GM23338 (cell line): ENCODE results near the gene FKBP6. TPM values are rescaled to one million over a fixed set of nuclear protein-coding genes. Genes with fewer than 3 reads are reported as not detected.
A peak's percentile ranks its signal among the peaks of the same experiment; 100 is the strongest.

Source experiments
- ATAC-seq: fragments of 200-7000 bp; cut with Tn5 transposase; 3 replicates; pipeline ENCODE4 v1.9.1; 2020
- DNase-seq: peaks from one replicate; pipeline ENCODE4 v3.0.0-alpha.2; 2015; ENCODE audit warnings: low spot score
- H2AFZ ChIP-seq: fragments of 200-600 bp; sonication (generic); 2 replicates; pipeline ENCODE4 v1.8.0; 2016; ENCODE audit warnings: antibody characterized with exemption, mild to moderate bottlenecking, moderate library complexity
- H3F3A ChIP-seq: fragments of 200-600 bp; sonication (generic); replicated peaks from 2 replicates; pipeline ENCODE4 v1.8.0; 2017; ENCODE audit warnings: antibody characterized with exemption, mixed run types, low read depth
- H3K27ac ChIP-seq: fragments of 200-600 bp; sonication (generic); 2 replicates; pipeline ENCODE4 v1.6.1; 2016; ENCODE audit warnings: low read depth
- H3K27me3 ChIP-seq: fragments of 200-600 bp; sonication (generic); 2 replicates; pipeline ENCODE4 v1.8.0; 2016; ENCODE audit warnings: mild to moderate bottlenecking, mixed run types, moderate library complexity; ENCODE audit not compliant: insufficient read depth
- H3K36me3 ChIP-seq: fragments of 200-600 bp; sonication (generic); 2 replicates; pipeline ENCODE4 v1.8.0; 2016; ENCODE audit warnings: mild to moderate bottlenecking; ENCODE audit not compliant: insufficient read depth
- H3K4me1 ChIP-seq: fragments of 200-600 bp; sonication (generic); 2 replicates; pipeline ENCODE4 v1.8.0; 2016; ENCODE audit warnings: mild to moderate bottlenecking, moderate library complexity; ENCODE audit not compliant: insufficient read depth
- H3K4me2 ChIP-seq: fragments of 200-600 bp; sonication (generic); 2 replicates; pipeline ENCODE4 v1.7.1; 2017; ENCODE audit warnings: mixed run types
- H3K4me3 ChIP-seq: fragments of 200-600 bp; sonication (generic); 2 replicates; pipeline ENCODE4 v1.6.1; 2016; ENCODE audit warnings: mixed run types
- H3K79me2 ChIP-seq: fragments of 200-600 bp; sonication (generic); replicated peaks from 2 replicates; pipeline ENCODE4 v1.8.0; 2017; ENCODE audit warnings: mild to moderate bottlenecking; ENCODE audit not compliant: insufficient read depth
- H3K9me2 ChIP-seq: fragments of 200-600 bp; sonication (generic); 2 replicates; pipeline ENCODE4 v1.8.0; 2017; ENCODE audit not compliant: insufficient read depth
- H4K20me1 ChIP-seq: fragments of 200-600 bp; sonication (generic); replicated peaks from 2 replicates; pipeline ENCODE4 v1.8.0; 2017; ENCODE audit warnings: mild to moderate bottlenecking; ENCODE audit not compliant: insufficient read depth
- H3K27ac Mint-ChIP-seq: 2 replicates; pipeline ENCODE4 v1.8.0; 2020; ENCODE audit warnings: inconsistent platforms, mild to moderate bottlenecking, moderate library complexity, mixed read lengths
- H3K27me3 Mint-ChIP-seq: 3 replicates; pipeline ENCODE4 v1.8.0; 2022; ENCODE audit warnings: low read depth, mild to moderate bottlenecking, moderate library complexity, mixed read lengths, inconsistent platforms; ENCODE audit not compliant: insufficient read depth, poor library complexity
- H3K36me3 Mint-ChIP-seq: 3 replicates; pipeline ENCODE4 v1.8.0; 2021; ENCODE audit warnings: low read depth, mild to moderate bottlenecking, inconsistent platforms, moderate library complexity, mixed read lengths
- H3K4me1 Mint-ChIP-seq: 3 replicates; pipeline ENCODE4 v1.8.0; 2020; ENCODE audit warnings: mild to moderate bottlenecking, inconsistent platforms, mixed read lengths
- H3K4me3 Mint-ChIP-seq: 3 replicates; pipeline ENCODE4 v1.8.0; 2021; ENCODE audit warnings: moderate library complexity, mild to moderate bottlenecking, inconsistent platforms, mixed read lengths
- H3K9me3 Mint-ChIP-seq: 3 replicates; pipeline ENCODE4 v1.8.0; 2020; ENCODE audit warnings: moderate library complexity, mild to moderate bottlenecking, inconsistent platforms, mixed read lengths
- CREB1 ChIP-seq: fragments of 250-450 bp; sonication (Bioruptor Pico); IDR thresholded peaks from 2 replicates; pipeline ENCODE4 v1.5.0; 2020; ENCODE audit warnings: low read depth, mild to moderate bottlenecking, moderate library complexity
- CTCF ChIP-seq, 2 experiments: fragments of 200-600 bp in 1 of 2; sonication (generic) in 1 of 2; conservative IDR thresholded peaks; 2 replicates each; pipeline versions ENCODE4 v1.5.1 to v1.6.1; 2016 to 2017; ENCODE audit warnings: antibody characterized with exemption in 2 of 2, low read depth in 2 of 2, mild to moderate bottlenecking in 2 of 2, moderate library complexity in 1 of 2
- ETS1 ChIP-seq: IDR thresholded peaks from 2 replicates; pipeline ENCODE4 v1.6.1; 2016; ENCODE audit warnings: antibody characterized with exemption
- EZH2 ChIP-seq: fragments of 200-600 bp; sonication (generic); IDR thresholded peaks from one replicate; pipeline ENCODE4 v1.8.0; 2017; ENCODE audit warnings: antibody characterized with exemption, mild to moderate bottlenecking, low read depth; ENCODE audit not compliant: unreplicated experiment
- EZH2phosphoT487 ChIP-seq: fragments of 200-600 bp; sonication (generic); IDR thresholded peaks from one replicate; pipeline ENCODE4 v1.8.1; 2018; ENCODE audit warnings: antibody characterized with exemption; ENCODE audit not compliant: unreplicated experiment
- JUNB ChIP-seq: IDR thresholded peaks from one replicate; pipeline ENCODE4 v1.6.1; 2016; ENCODE audit warnings: antibody characterized with exemption; ENCODE audit not compliant: unreplicated experiment
- NANOG ChIP-seq: IDR thresholded peaks from 2 replicates; pipeline ENCODE4 v1.6.1; 2016; ENCODE audit warnings: antibody characterized with exemption, borderline replicate concordance
- POLR2AphosphoS5 ChIP-seq: IDR thresholded peaks from 2 replicates; pipeline ENCODE4 v1.6.1; 2016; ENCODE audit warnings: antibody characterized with exemption, low read depth
- REST ChIP-seq: IDR thresholded peaks from one replicate; pipeline ENCODE4 v1.6.1; 2018; ENCODE audit warnings: antibody characterized with exemption; ENCODE audit not compliant: unreplicated experiment
- STAT1 ChIP-seq: IDR thresholded peaks from one replicate; pipeline ENCODE4 v1.6.1; 2016; ENCODE audit warnings: antibody characterized with exemption; ENCODE audit not compliant: unreplicated experiment
- ZNF114 ChIP-seq: fragments of 250-450 bp; sonication (Bioruptor Pico); IDR thresholded peaks from 2 replicates; pipeline ENCODE4 v1.5.0; 2020; ENCODE audit warnings: mild to moderate bottlenecking, moderate library complexity
- ZNF331 ChIP-seq: fragments of 250-450 bp; sonication (Bioruptor Pico); IDR thresholded peaks from 2 replicates; pipeline ENCODE4 v1.5.0; 2020; ENCODE audit warnings: low read depth, mild to moderate bottlenecking, moderate library complexity
- polyA plus RNA-seq: library from polyadenylated mRNA; unstranded; fragments of >200 nt; fragmentation: Nextera tagmentation; extraction: Ambion mirVana; gene quantifications from 2 replicates; pipeline ENCODE4 v1.2.1, GENCODE V29; 2016
- total RNA-seq: library from RNA; depleted of rRNA; stranded (reverse); fragments of >200 nt; shearing (Covaris generic); gene quantifications from 2 replicates; pipeline ENCODE4 v1.2.3, GENCODE V29; 2014
- TF ChIP-seq, protein P1 (sequence below): fragments of 250-450 bp; sonication (Bioruptor Pico); IDR thresholded peaks from 2 replicates; pipeline ENCODE4 v1.5.0; 2020; ENCODE audit warnings: mild to moderate bottlenecking, moderate library complexity

The FKBP6 gene
- total and polyA plus RNA-seq, 2 experiments from 2014 or later: 0.15 TPM; not detected in 1

GRCh38 chr7:73350306-73351068, 22.5 kb downstream of the FKBP6 start:
- Mint-ChIP-seq H3K36me3 (peaks cover 3% of the 10 kb centered on the region; the same call in 2 of the 3 replicates), H3K27me3 (peaks cover 6% of the 10 kb centered on the region), H3K9me3 (peaks cover 8% of the 10 kb centered on the region), H3K4me1 (peaks cover 24% of the 10 kb centered on the region), H3K27ac (no peak overlapping the region), H3K4me3 (no peak overlapping the region)
- H3K27ac ChIP-seq: no peak overlapping the region
- H3F3A ChIP-seq: no peaks in the 10 kb centered on the region
- no peaks in the 10 kb centered on the region for H3K4me1 ChIP-seq
- DNase-seq: no peak
- H4K20me1 ChIP-seq: no peaks in the 10 kb centered on the region
- H2AFZ ChIP-seq: 0 out of 2 replicates have a peak overlapping the region, but pooled peaks have one; percentile 29
- no peaks in the 10 kb centered on the region for H3K9me2 ChIP-seq
- H3K4me3 ChIP-seq: no peak overlapping the region
- no peaks in the 10 kb centered on the region for H3K27me3 ChIP-seq
- no peaks in the 10 kb centered on the region for H3K79me2 ChIP-seq
- TF ChIP-seq ZNF331 (CRISPR knock-in tag): no peak
- TF ChIP-seq POLR2AphosphoS5: no peak
- TF ChIP-seq JUNB: no peak
- no peak for TF ChIP-seq EZH2
- TF ChIP-seq EZH2phosphoT487: no peak
- no peak for TF ChIP-seq STAT1
- TF ChIP-seq ZNF114: no peak
- TF ChIP-seq CTCF (conservative IDR thresholded peaks at IDR 0.05; ENCODE audit: low read depth in 2 of 2): no peak
- TF ChIP-seq, protein P1, sequence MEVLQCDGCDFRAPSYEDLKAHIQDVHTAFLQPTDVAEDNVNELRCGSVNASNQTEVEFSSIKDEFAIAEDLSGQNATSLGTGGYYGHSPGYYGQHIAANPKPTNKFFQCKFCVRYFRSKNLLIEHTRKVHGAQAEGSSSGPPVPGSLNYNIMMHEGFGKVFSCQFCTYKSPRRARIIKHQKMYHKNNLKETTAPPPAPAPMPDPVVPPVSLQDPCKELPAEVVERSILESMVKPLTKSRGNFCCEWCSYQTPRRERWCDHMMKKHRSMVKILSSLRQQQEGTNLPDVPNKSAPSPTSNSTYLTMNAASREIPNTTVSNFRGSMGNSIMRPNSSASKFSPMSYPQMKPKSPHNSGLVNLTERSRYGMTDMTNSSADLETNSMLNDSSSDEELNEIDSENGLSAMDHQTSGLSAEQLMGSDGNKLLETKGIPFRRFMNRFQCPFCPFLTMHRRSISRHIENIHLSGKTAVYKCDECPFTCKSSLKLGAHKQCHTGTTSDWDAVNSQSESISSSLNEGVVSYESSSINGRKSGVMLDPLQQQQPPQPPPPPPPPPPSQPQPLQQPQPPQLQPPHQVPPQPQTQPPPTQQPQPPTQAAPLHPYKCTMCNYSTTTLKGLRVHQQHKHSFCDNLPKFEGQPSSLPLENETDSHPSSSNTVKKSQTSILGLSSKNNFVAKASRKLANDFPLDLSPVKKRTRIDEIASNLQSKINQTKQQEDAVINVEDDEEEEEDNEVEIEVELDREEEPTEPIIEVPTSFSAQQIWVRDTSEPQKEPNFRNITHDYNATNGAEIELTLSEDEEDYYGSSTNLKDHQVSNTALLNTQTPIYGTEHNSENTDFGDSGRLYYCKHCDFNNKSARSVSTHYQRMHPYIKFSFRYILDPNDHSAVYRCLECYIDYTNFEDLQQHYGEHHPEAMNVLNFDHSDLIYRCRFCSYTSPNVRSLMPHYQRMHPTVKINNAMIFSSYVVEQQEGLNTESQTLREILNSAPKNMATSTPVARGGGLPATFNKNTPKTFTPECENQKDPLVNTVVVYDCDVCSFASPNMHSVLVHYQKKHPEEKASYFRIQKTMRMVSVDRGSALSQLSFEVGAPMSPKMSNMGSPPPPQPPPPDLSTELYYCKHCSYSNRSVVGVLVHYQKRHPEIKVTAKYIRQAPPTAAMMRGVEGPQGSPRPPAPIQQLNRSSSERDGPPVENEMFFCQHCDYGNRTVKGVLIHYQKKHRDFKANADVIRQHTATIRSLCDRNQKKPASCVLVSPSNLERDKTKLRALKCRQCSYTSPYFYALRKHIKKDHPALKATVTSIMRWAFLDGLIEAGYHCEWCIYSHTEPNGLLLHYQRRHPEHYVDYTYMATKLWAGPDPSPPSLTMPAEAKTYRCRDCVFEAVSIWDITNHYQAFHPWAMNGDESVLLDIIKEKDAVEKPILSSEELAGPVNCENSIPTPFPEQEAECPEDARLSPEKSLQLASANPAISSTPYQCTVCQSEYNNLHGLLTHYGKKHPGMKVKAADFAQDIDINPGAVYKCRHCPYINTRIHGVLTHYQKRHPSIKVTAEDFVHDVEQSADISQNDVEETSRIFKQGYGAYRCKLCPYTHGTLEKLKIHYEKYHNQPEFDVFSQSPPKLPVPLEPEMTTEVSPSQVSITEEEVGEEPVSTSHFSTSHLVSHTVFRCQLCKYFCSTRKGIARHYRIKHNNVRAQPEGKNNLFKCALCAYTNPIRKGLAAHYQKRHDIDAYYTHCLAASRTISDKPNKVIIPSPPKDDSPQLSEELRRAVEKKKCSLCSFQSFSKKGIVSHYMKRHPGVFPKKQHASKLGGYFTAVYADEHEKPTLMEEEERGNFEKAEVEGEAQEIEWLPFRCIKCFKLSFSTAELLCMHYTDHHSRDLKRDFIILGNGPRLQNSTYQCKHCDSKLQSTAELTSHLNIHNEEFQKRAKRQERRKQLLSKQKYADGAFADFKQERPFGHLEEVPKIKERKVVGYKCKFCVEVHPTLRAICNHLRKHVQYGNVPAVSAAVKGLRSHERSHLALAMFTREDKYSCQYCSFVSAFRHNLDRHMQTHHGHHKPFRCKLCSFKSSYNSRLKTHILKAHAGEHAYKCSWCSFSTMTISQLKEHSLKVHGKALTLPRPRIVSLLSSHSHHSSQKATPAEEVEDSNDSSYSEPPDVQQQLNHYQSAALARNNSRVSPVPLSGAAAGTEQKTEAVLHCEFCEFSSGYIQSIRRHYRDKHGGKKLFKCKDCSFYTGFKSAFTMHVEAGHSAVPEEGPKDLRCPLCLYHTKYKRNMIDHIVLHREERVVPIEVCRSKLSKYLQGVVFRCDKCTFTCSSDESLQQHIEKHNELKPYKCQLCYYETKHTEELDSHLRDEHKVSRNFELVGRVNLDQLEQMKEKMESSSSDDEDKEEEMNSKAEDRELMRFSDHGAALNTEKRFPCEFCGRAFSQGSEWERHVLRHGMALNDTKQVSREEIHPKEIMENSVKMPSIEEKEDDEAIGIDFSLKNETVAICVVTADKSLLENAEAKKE: no peak
- no peak for TF ChIP-seq ETS1
- TF ChIP-seq CREB1 (CRISPR knock-in tag): no peak
- no peak for TF ChIP-seq REST
- TF ChIP-seq NANOG: no peak
- H3K4me2 ChIP-seq: no peak overlapping the region
- no peak for ATAC-seq
- no peaks in the 10 kb centered on the region for H3K36me3 ChIP-seq
